Mucosa of descending colon (tissue), 3 donors: ENCODE data around the gene RASGRF2. TPM values are rescaled to one million over a fixed set of nuclear protein-coding genes. Genes with fewer than 3 reads are reported as not detected.

Experiments
- ATAC-seq: fragments of 200-7000 bp; cut with Tn5 transposase; one replicate; pipeline ENCODE4 v1.9.1; 2020; ENCODE audit warnings: mild to moderate bottlenecking, moderate library complexity
- DNase-seq, 3 donors: peaks; one replicate each; pipeline ENCODE4 v3.0.0-alpha.2; 2020
- H3K36me3 ChIP-seq: fragments of 200-600 bp; one replicate; pipeline ENCODE4 v1.8.0; 2021; ENCODE audit warnings: low read depth, mild to moderate bottlenecking
- H3K4me1 ChIP-seq: fragments of 200-600 bp; one replicate; pipeline ENCODE4 v1.8.0; 2021; ENCODE audit warnings: low read depth, mild to moderate bottlenecking
- H3K4me3 ChIP-seq: fragments of 200-600 bp; one replicate; pipeline ENCODE4 v1.8.0; 2021; ENCODE audit warnings: mild to moderate bottlenecking
- H3K9me3 ChIP-seq: fragments of 200-600 bp; one replicate; pipeline ENCODE4 v1.8.0; 2021; ENCODE audit warnings: mild to moderate bottlenecking
- CTCF ChIP-seq: fragments of 200-600 bp; IDR thresholded peaks from one replicate; pipeline ENCODE4 v1.8.0; 2022; ENCODE audit warnings: antibody characterized with exemption, mild to moderate bottlenecking
- intact Hi-C, 2 donors: fragments of 100-400 bp; cut with DNase I in 1 of 2; cut with micrococcal nuclease in 1 of 2; formaldehyde crosslinking; loops; one replicate each; pipeline versions ENCODE4 v1.11.0 to v1.11.1; 2022; cut with DNase I, micrococcal nuclease
- total RNA-seq, 3 donors: library from RNA; stranded (reverse); fragmentation: NEBNext Ultra II Directional in 2 of 3; extraction: Animal tissue kit (Norgen Biotek cat#: 25700) in 2 of 3; gene quantifications; one replicate each; pipeline versions ENCODE4 v1.2.1 to v1.2.4, GENCODE V29; 2021 to 2023
- donor health status: DM: no; HTN: no; CAD: no; lungs with moderate emphysema.
- donor health status: DM: no; HTN: no; CAD: no.
- donor health status: DM: no; HTN: yes; CAD: no.

The RASGRF2 gene
- total RNA-seq, 3 donors from 2014 or later = 2.0 to 8.0 (median 2.9) TPM

GRCh38 chr5:81095835-81096234, 135.7 kb downstream of the RASGRF2 start:
- ATAC-seq (no peak), DNase-seq (no peak)
- Histone ChIP-seq H3K9me3 (no peaks in the 10 kb centered on the region), H3K36me3 (no peaks in the 10 kb centered on the region), H3K4me1 (no peaks in the 10 kb centered on the region), H3K4me3 (no peak overlapping the region)
- intact Hi-C loops = no loop called here
- TF ChIP-seq CTCF = no peak

GRCh38 chr5:81097713-81098112, 137.6 kb downstream of the RASGRF2 start:
- DNase-seq (no peak), ATAC-seq (no peak)
- H3K36me3 ChIP-seq = no peaks in the 10 kb centered on the region
- intact Hi-C loops = no loop called here
- no peaks in the 10 kb centered on the region for H3K9me3 ChIP-seq
- H3K4me1 ChIP-seq = no peaks in the 10 kb centered on the region
- H3K4me3 ChIP-seq = no peak overlapping the region
- no peak for TF ChIP-seq CTCF

- Histone ChIP-seq H3K36me3 (no peaks in the 10 kb centered on the region), H3K4me1 (no peaks in the 10 kb centered on the region), H3K9me3 (no peaks in the 10 kb centered on the region), H3K4me3 (no peak overlapping the region)
- intact Hi-C loops = no loop called here
- TF ChIP-seq CTCF = no peak
- ATAC-seq (no peak), DNase-seq (no peak)
Measured at GRCh38 chr5:81105261-81105877, 145.2 kb downstream of the RASGRF2 start.

GRCh38 chr5:81115261-81115660, 155.1 kb downstream of the RASGRF2 start:
- no peak for TF ChIP-seq CTCF
- DNase-seq (no peak), ATAC-seq (no peak)
- no peaks in the 10 kb centered on the region for H3K4me1 ChIP-seq
- no peaks in the 10 kb centered on the region for H3K9me3 ChIP-seq
- no peaks in the 10 kb centered on the region for H3K36me3 ChIP-seq
- intact Hi-C loops = no loop called here
- H3K4me3 ChIP-seq = no peak overlapping the region

- DNase-seq = no peak
- Histone ChIP-seq H3K36me3 (no peaks in the 10 kb centered on the region), H3K4me3 (no peak overlapping the region), H3K9me3 (no peaks in the 10 kb centered on the region), H3K4me1 (no peaks in the 10 kb centered on the region)
- no peak for ATAC-seq
- intact Hi-C loops = no loop called here
- no peak for TF ChIP-seq CTCF
Measured at GRCh38 chr5:81117566-81117965, 157.4 kb downstream of the RASGRF2 start.

GRCh38 chr5:81121273-81121672, 161.1 kb downstream of the RASGRF2 start:
- ATAC-seq (no peak), DNase-seq (no peak)
- intact Hi-C loops = no loop called here
- H3K9me3 ChIP-seq = no peaks in the 10 kb centered on the region
- H3K36me3 ChIP-seq = no peaks in the 10 kb centered on the region
- no peaks in the 10 kb centered on the region for H3K4me1 ChIP-seq
- H3K4me3 ChIP-seq = no peak overlapping the region
- no peak for TF ChIP-seq CTCF
